HG03571 (cell line): ENCODE data around the gene HDHD3.
"Not testable (repeated sequence)": the region's sequence is repeated elsewhere in the genome, so short reads cannot be mapped to it uniquely, and the experiment has no call there.

Experiments used
- ATAC-seq: cut with Tn5 transposase; IDR thresholded peaks from one replicate; pipeline ENCODE4 v1.9.1; 2021; ENCODE audit not compliant: unreplicated experiment

Gene HDHD3

GRCh38 chr9:113376634-113377567 lies at the start of gene HDHD3:
Gene HDHD3 (minus strand): TSS chr9:113376986. CDS start chr9:113374354, 2,632 bp downstream.
- ATAC-seq: peak; percentile 75

DNA sequence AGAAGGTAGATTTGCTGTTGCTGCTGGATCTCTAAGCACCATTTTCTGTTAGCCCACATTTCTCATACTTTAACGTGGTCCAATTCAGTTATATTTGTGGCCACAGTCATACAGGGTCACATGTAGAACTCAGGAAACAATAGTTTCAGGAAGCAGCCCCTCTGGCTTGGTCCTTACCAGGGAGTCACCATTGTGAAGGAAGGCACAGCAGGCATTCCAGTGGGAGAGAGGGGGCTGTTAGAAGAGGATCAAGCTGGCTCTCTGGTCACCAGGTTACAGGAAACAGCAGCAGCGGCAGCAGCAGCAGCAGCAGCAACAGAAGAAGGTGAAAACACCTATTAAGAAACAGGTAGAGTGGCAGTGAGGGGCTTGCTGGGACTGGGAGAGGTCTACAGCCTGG lies 48.3 kb upstream of the HDHD3 start:
- ATAC-seq: no peak

DNA sequence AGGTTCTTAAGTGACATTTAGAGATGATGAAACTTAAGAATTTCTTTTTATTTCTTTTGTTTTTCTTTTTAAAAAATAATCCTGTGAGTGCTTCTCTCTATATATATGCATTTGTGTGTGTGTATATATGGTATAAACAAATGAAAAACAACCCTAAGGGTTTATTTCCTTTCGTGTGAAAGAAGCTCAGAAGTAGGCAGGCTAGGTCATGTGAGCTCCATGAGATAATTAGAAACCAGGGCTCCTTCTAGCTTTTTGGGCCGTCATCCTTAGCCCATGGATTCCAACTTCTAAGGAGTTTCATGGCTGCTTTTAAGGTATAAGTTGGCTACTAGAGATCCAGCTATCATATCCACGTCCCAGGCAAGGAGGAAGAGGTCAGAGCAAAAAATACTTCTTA lies 44.9 kb upstream of the HDHD3 start:
- ATAC-seq: no peak

DNA sequence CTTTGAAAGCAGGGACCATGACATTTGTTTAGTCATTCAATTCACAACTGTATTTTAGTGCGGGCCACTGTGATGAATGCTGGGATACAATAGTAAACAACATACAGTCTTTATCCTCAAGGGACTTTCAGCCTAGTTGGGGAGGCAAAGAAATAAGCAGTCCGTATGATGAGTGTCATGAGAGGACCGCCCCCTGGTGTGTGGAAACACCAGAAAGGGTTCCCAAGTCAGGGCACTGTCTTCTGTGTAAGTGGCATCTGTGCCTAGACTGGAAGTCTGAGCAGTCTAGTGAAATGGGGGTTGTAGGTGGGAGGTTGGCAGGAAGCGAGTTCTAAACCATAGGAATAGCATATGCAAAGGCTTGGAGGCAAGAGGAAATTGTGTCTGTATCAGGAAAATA lies 40.6 kb upstream of the HDHD3 start:
- no peak for ATAC-seq

DNA sequence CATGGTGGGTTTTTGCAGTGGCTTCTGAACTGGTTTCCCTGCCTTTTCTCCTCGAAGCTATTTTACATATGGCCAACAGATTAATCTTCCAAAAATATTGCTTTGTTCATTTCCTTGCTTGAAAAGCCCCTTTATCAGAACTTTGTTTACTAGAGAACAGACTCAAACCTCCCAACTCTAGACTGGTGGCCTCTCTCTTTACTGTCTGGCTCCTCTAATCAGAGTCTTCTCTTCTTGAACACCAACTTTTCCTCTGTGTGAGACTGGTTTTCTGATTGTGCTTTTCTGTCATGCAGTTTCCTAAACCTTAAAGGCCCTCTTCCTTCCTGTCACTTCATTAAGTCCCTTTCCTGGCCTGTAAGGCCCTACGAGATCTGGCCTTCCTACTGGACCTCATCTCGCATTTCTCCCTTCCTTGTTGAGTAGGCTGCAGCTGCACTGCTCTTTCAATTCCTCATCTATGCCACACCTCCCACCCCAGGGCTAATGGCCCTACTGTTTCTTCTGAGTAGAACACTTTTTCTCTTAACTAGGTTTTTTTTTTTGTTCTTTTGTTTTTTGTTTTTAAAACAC lies 39.4 kb upstream of the HDHD3 start:
- ATAC-seq: peak; percentile 95

DNA sequence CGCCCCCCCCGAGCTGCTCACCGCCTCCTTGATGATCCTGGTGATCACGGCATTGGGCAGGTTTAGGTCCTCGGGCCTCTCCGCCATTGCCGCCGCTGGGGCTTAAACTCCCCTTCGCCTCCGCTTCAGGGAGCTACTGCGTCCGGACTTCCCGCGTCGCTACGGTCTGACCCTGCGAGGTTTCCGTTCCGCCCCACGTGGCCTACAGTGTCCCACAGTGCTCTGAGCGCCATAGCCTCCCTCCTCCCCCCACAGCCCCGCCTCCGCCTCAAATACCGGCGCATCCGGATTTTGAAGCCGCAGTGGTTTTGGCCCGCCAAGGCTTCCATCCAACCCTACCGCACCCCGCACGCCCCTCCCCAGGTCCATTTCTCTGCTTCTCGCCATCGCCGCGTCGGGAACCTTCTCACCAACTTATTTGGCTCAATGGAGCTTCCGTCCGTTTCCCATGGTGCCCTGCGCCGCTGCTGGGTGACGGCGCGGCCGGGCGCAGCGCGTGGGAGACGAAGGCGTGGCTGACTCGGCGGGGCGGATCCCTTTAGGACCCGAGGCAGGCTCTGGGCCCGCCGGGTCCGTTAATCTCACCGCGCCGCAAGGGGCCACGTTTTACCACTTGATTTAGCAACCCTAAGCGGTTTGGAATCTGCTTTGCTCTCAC lies 33.5 kb upstream of the HDHD3 start, which contains the start of the genes C9orf43 and POLE3:
C9orf43 (plus strand) TSS at position 541 of the 658 bp plus-strand sequence. CDS start 2,747 bp downstream, outside the sequence.
POLE3 (minus strand) TSS at position 469 of the 658 bp plus-strand sequence; CDS start at position 87, 382 bp downstream.
- peak; percentile 90 for ATAC-seq

DNA sequence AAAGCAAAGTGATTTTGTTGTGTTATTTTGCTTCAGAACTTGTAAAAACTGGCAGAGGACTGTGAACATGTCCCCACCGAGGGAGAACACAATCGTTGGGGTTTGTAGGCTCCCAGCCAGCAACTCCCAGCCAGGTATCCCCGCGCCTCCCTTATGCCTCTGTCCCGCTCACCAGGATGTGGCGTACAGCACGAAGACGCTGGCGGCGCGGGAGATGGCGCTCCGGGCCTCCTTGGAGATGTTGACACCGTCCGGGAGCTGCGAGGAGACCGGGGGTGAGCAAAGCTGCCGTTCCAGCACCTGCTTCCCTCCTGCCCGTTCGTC lies 33.1 kb upstream of the HDHD3 start:
- ATAC-seq: no peak

DNA sequence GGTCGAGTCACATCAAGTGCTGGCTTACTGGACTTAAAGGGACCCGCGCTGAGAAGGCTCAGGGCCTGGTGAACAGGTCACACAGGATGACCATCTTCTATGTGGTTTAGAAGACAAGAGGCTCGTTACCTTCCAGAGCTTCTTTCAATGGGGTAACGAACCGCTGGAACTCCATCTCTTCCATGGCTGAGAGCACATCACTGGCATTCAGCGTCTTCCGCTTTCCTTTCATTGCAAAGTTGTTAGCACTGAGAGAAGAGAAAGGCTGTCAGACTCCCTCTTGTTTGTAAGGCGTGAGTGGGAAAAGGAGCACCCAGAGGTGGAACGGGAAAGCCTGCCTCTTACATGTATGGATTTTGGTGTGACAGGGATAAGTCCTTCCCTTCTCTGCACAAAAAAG lies 32.7 kb upstream of the HDHD3 start:
- ATAC-seq: no peak

DNA sequence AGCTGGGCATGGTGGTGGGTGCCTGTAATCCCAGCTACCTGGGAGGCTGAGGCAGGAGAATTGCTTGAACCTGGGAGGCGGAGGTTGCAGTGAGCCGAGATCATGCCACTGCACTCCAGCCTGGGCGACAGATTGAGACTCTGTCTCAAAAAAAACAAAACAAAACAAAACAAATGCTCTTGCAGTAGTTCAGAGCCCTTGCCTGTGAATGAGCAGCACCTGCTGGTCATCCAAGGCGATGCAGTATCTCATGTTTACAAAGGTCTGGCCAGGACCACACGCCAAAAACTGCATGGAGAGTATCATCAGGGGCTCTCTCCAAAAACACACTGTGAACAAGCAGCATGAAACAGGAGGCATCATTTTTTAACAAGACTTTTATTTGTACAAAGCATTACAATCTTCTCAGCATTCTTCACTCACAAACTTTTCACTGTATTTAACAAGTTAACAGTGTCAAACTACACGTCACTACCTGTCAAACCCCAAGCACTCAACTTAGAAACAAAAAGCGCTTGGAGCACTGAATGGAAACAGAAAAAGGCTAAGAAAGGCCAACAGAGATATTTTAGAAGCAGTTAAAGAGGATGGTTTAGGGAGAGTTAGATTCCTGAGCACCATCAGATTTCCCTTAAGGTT lies 30.2 kb upstream of the HDHD3 start:
- ATAC-seq: peak; percentile 27

- not testable (repeated sequence) for ATAC-seq
Measured at GRCh38 chr9:113406353-113406752, 29.6 kb upstream of the HDHD3 start.

- ATAC-seq: no peak
Measured at GRCh38 chr9:113403646-113404045, 26.9 kb upstream of the HDHD3 start.

GRCh38 chr9:113401027-113401792 lies 24.4 kb upstream of the HDHD3 start, which contains the start of gene ALAD:
Gene ALAD (minus strand): TSS chr9:113401284. CDS start chr9:113393559, 7,725 bp downstream.
- peak; percentile 99 for ATAC-seq

GRCh38 chr9:113399646-113400200 lies 22.9 kb upstream of the HDHD3 start:
- ATAC-seq: no peak

DNA sequence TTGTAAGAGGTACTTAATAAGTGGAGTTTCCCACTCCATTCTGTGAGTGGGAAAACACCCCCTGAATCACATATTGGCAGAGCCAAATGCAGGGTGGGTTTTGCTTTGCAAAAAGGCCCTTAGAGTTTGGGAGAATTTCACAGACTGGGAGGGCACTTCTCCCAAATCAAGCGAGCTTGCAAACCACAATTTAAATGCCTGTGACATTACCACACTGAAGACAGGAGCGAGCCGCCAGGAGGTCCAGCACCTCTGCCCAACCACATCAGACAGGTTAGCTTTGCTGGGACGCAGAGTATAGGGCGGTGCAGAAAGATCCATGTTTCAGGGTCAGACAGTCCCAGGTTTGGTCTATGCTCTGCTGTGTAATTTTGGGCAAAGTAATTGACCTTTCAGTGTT lies 22.0 kb upstream of the HDHD3 start:
- ATAC-seq: no peak

DNA sequence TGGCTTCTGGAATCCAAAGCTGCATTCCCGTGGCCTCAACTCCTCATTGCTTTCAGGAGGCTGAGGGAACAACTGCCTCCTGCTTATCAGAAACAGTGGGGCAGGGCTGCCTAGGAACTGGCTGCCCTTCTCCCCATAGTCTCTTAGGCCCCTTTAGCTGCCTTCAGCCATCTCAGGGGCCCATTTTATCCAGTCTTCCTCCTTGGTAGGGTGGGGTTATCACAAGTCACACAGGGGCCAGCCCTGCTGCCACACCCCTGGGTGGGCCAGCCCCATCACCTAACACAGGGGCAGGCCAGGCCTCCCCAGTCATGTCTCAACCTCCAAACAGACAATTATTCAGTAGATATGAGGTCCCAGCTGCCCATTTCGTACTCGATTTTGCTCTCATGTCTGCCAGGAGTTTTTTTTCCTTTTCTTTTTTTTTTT lies 20.4 kb upstream of the HDHD3 start:
- no peak for ATAC-seq

GRCh38 chr9:113395000-113395861 lies 18.4 kb upstream of the HDHD3 start:
- no peak for ATAC-seq

DNA sequence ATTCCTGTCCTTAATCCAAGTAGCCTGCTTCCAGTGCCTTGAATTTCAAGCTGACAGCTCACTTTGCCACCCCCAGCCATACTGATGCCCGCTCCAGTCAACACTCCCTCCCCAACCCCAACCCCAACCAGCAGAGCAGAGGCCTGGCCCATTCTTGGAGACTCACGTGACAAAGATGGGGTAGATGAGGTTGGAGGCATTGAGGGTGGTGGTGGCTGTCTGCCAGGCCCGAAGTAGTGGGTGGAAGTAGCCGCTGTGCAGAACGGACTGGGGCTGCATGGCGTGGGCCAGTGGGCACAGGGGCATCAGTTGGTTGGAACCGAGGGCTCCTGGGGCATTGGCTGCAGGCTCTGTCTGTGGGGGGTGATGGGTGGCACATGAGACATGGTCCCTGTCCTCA lies 16.5 kb upstream of the HDHD3 start:
- ATAC-seq: no peak

- no peak for ATAC-seq
Measured at GRCh38 chr9:113391917-113392316, 15.1 kb upstream of the HDHD3 start.
